Measurements from ENCODE around the gene RTP5. TPM values are rescaled to one million over a fixed set of nuclear protein-coding genes. Genes with fewer than 3 reads are reported as not detected.

RTP5 gene
- total and polyA plus RNA-seq, 7 donors = 0.16 to 0.19 TPM; not detected in 5

- Histone ChIP-seq H3K36me3 (no peaks in the 10 kb centered on the region), H3K9me3 (no peaks in the 10 kb centered on the region), H3K27me3 (no peaks in the 10 kb centered on the region), H3K27ac (no peak overlapping the region), H3K4me1 (peaks cover 0 to 2% (median 1%) of the 10 kb centered on the region in 4 donors), H3K4me3 (no peak overlapping the region)
- WGBS, 2 donors = 87 to 91% methylated on average over 16 of the region's 16 CpGs
- intact Hi-C loops (cut with DNase I) = no loop called here
- peak; percentile 48 for DNase-seq
- no peak for TF ChIP-seq EP300 (IDR thresholded peaks at IDR 0.05)
- TF ChIP-seq POLR2A (IDR thresholded peaks at IDR 0.05) = no peak
- TF ChIP-seq CTCF (IDR thresholded peaks at IDR 0.05) = no peak
- TF ChIP-seq POLR2AphosphoS5 (IDR thresholded peaks at IDR 0.05) = no peak
These were observed 19.6 kb upstream of the RTP5 start for GRCh38 chr2:241849616-241850543.

GRCh38 chr2:241850544-241851324 is 18.8 kb upstream of the RTP5 start:
- Histone ChIP-seq H3K9me3 (no peaks in the 10 kb centered on the region), H3K4me3 (no peak overlapping the region), H3K27me3 (no peaks in the 10 kb centered on the region), H3K4me1 (no peaks in the 10 kb centered on the region), H3K36me3 (no peaks in the 10 kb centered on the region), H3K27ac (no peak overlapping the region)
- intact Hi-C loops (cut with DNase I) = no loop called here
- TF ChIP-seq POLR2AphosphoS5 (IDR thresholded peaks at IDR 0.05) (no peak), CTCF (IDR thresholded peaks at IDR 0.05) (no peak), POLR2A (IDR thresholded peaks at IDR 0.05) (no peak), EP300 (IDR thresholded peaks at IDR 0.05) (no peak)
- 92 to 93% methylated on average over 27 of the region's 27 CpGs for WGBS, 2 donors
- DNase-seq = peak; percentile 57

- Histone ChIP-seq H3K36me3 (no peaks in the 10 kb centered on the region), H3K4me3 (no peak overlapping the region), H3K4me1 (no peaks in the 10 kb centered on the region), H3K27me3 (no peaks in the 10 kb centered on the region), H3K27ac (no peak overlapping the region), H3K9me3 (no peaks in the 10 kb centered on the region)
- intact Hi-C loops (cut with DNase I) = no loop called here
- TF ChIP-seq POLR2A (IDR thresholded peaks at IDR 0.05) (no peak), POLR2AphosphoS5 (IDR thresholded peaks at IDR 0.05) (no peak), CTCF (IDR thresholded peaks at IDR 0.05) (no peak), EP300 (IDR thresholded peaks at IDR 0.05) (no peak)
- peak; percentile 56 for DNase-seq
- 91% methylated on average over 26 of the region's 26 CpGs for WGBS, 2 donors
These were observed 18.0 kb upstream of the RTP5 start for GRCh38 chr2:241851325-241852115.

- Histone ChIP-seq H3K36me3 (no peaks in the 10 kb centered on the region), H3K9me3 (no peaks in the 10 kb centered on the region), H3K27ac (no peak overlapping the region), H3K4me3 (no peak overlapping the region), H3K27me3 (no peaks in the 10 kb centered on the region), H3K4me1 (no peaks in the 10 kb centered on the region)
- DNase-seq = peak; percentile 62
- intact Hi-C loops (cut with DNase I) = no loop called here
- TF ChIP-seq EP300 (IDR thresholded peaks at IDR 0.05) (no peak), POLR2AphosphoS5 (IDR thresholded peaks at IDR 0.05) (no peak), POLR2A (IDR thresholded peaks at IDR 0.05) (no peak), CTCF (IDR thresholded peaks at IDR 0.05) (no peak)
- 90 to 92% methylated on average over 39 of the region's 39 CpGs for WGBS, 2 donors
These were observed 17.2 kb upstream of the RTP5 start for GRCh38 chr2:241852116-241852980.
